Measurements from ENCODE around the gene KDM7A.

GRCh38 chr7:140036224-140036962, 140.4 kb downstream of the KDM7A start:
- TF ChIP-seq POLR2A (IDR thresholded peaks at IDR 0.05; ENCODE audit: control extremely low read depth in 1 of 2, low read depth in 2 of 2, low read length in 2 of 2) (no peak), POLR2AphosphoS5 (IDR thresholded peaks at IDR 0.05; ENCODE audit: low read depth, low read length) (no peak), TAF1 (IDR thresholded peaks at IDR 0.05; ENCODE audit: low read depth, low read length) (no peak), CTCF (IDR thresholded peaks at IDR 0.05; ENCODE audit: control extremely low read depth in 1 of 3, insufficient read depth in 1 of 3, low read depth in 1 of 3, low read length in 3 of 3) (no peak), BACH1 (IDR thresholded peaks at IDR 0.05; ENCODE audit: low read length) (no peak)
